ENCODE results near the gene CTIF.

Gene CTIF

GRCh38 chr18:48863432-48864065, 324.7 kb downstream of the CTIF start:
- Histone ChIP-seq H3K4me2 (ENCODE audit: low read length) (no peak overlapping the region), H2AFZ (no peak overlapping the region), H3K27ac (no peak overlapping the region), H3K79me2 (no peaks in the 10 kb centered on the region), H3K9me3 (ENCODE audit: control insufficient read depth, low read length) (no peaks in the 10 kb centered on the region), H3K36me3 (ENCODE audit: control insufficient read depth, insufficient read depth, low read length) (no peaks in the 10 kb centered on the region), H3K4me1 (no peaks in the 10 kb centered on the region), H3K27me3 (ENCODE audit: control insufficient read depth, insufficient read depth, low read length) (no peaks in the 10 kb centered on the region), H3K9ac (no peak overlapping the region), H3K4me3 (ENCODE audit: low read depth, low read length) (no peak overlapping the region)
- no peak for TF ChIP-seq CTCF (IDR thresholded peaks at IDR 0.05)

- Histone ChIP-seq H3K27me3 (ENCODE audit: control insufficient read depth, insufficient read depth, low read length) (no peaks in the 10 kb centered on the region), H2AFZ (no peak overlapping the region), H3K27ac (no peak overlapping the region), H3K4me1 (no peaks in the 10 kb centered on the region), H3K79me2 (no peaks in the 10 kb centered on the region), H3K9ac (no peak overlapping the region), H3K4me3 (ENCODE audit: low read depth, low read length) (no peak overlapping the region), H3K9me3 (ENCODE audit: control insufficient read depth, low read length) (no peaks in the 10 kb centered on the region), H3K4me2 (ENCODE audit: low read length) (no peak overlapping the region), H3K36me3 (ENCODE audit: control insufficient read depth, insufficient read depth, low read length) (no peaks in the 10 kb centered on the region)
- TF ChIP-seq CTCF (IDR thresholded peaks at IDR 0.05), result no peak
Measured at GRCh38 chr18:48864876-48865275, 326.0 kb downstream of the CTIF start.

DNA sequence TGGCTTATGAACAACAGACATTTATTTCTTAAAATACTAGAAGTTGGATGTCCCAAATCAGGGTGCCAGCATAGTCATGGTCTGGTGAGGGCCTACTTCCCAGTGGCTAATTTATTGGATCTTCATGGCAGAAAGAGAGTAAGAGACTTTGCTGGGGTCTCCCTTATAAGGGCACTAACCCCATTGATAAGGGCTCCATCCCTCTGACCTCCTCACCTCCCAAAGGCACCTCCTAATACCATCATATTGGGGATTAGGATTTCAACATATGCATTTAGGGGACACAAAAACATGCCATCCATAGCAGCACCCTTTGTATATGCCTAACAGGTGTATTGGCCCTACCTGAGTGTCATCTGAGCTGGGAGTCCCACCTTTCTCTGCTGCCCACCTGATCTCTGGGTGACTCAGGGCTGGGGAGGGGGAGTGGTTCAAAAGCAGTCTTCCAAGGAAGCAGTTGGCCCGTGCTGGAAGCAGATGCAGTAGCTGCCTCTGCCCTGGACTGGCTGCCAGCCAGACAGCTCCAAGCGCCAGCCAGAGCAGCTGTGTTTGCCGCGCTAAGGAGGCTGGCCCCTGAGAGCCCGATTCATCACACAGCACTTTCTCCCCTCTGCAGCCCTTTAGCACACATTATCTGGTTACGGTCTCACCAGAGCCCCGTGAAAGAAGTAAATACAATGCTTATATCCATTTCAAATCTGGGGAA, 327.4 kb downstream of the CTIF start:
- no peak for TF ChIP-seq CTCF (IDR thresholded peaks at IDR 0.05)
- no peak overlapping the region for H3K27ac ChIP-seq
- H3K4me1 ChIP-seq, result no peaks in the 10 kb centered on the region
- no peaks in the 10 kb centered on the region for H3K36me3 ChIP-seq (ENCODE audit: control insufficient read depth, insufficient read depth, low read length)
- H2AFZ ChIP-seq, result no peak overlapping the region
- no peaks in the 10 kb centered on the region for H3K9me3 ChIP-seq (ENCODE audit: control insufficient read depth, low read length)
- H3K4me2 ChIP-seq (ENCODE audit: low read length), result no peak overlapping the region
- no peaks in the 10 kb centered on the region for H3K79me2 ChIP-seq
- no peak overlapping the region for H3K4me3 ChIP-seq (ENCODE audit: low read depth, low read length)
- H3K9ac ChIP-seq, result no peak overlapping the region
- no peaks in the 10 kb centered on the region for H3K27me3 ChIP-seq (ENCODE audit: control insufficient read depth, insufficient read depth, low read length)

- Histone ChIP-seq H2AFZ (no peak overlapping the region), H3K27ac (no peak overlapping the region)
Measured at GRCh38 chr18:48866856-48867255, 328.0 kb downstream of the CTIF start.

More at GRCh38 chr18:48866856-48867255, 328.0 kb downstream of the CTIF start:
- Histone ChIP-seq H3K9me3 (ENCODE audit: control insufficient read depth, low read length) (no peaks in the 10 kb centered on the region), H3K4me3 (ENCODE audit: low read depth, low read length) (no peak overlapping the region), H3K27me3 (ENCODE audit: control insufficient read depth, insufficient read depth, low read length) (no peaks in the 10 kb centered on the region), H3K79me2 (no peaks in the 10 kb centered on the region), H3K4me1 (no peaks in the 10 kb centered on the region), H3K9ac (no peak overlapping the region), H3K4me2 (ENCODE audit: low read length) (no peak overlapping the region), H3K36me3 (ENCODE audit: control insufficient read depth, insufficient read depth, low read length) (no peaks in the 10 kb centered on the region)
- TF ChIP-seq CTCF (IDR thresholded peaks at IDR 0.05), result no peak
